HL-60 (cell line): ENCODE data around the gene CCNY.

Experiments used
- DNase-seq, 2 experiments: peaks; one replicate each; pipeline ENCODE4 v3.0.0-alpha.2; 2010 to 2020; ENCODE audit warnings: low read depth in 1 of 2, low spot score in 1 of 2
- H3K27ac ChIP-seq: fragments of 250-450 bp; sonication (Bioruptor Pico); replicated peaks from 2 replicates; pipeline ENCODE4 v1.5.1; 2020; ENCODE audit warnings: mild to moderate bottlenecking, moderate library complexity
- H3K27me3 ChIP-seq: fragments of 250-450 bp; sonication (Bioruptor Pico); 2 replicates; pipeline ENCODE4 v1.5.1; 2021; ENCODE audit warnings: mild to moderate bottlenecking, moderate library complexity; ENCODE audit not compliant: insufficient read depth, poor library complexity, severe bottlenecking
- H3K4me3 ChIP-seq: replicated peaks from 2 replicates; pipeline ENCODE4 v1.5.1; 2011; ENCODE audit warnings: mild to moderate bottlenecking, control low read depth, low read length; ENCODE audit not compliant: insufficient read depth
- CTCF ChIP-seq: IDR thresholded peaks from one replicate; pipeline ENCODE4 v1.5.1; 2011; ENCODE audit warnings: low read length, control low read depth, inconsistent platforms; ENCODE audit not compliant: insufficient read depth
- GABPA ChIP-seq: IDR thresholded peaks from 2 replicates; pipeline ENCODE4 v1.6.1; 2012; ENCODE audit warnings: low read depth
- POLR2AphosphoS5 ChIP-seq: IDR thresholded peaks from 2 replicates; pipeline ENCODE4 v1.6.1; 2012; ENCODE audit warnings: low read depth
- REST ChIP-seq: IDR thresholded peaks from 2 replicates; pipeline ENCODE4 v1.6.1; 2012; ENCODE audit warnings: low read depth; ENCODE audit not compliant: insufficient replicate concordance
- SPI1 ChIP-seq: IDR thresholded peaks from 2 replicates; pipeline ENCODE4 v1.6.1; 2012; ENCODE audit warnings: low read depth, mild to moderate bottlenecking, borderline replicate concordance

The CCNY gene

GRCh38 chr10:35463105-35463867 lies 127.0 kb downstream of the CCNY start:
- TF ChIP-seq REST (no peak), GABPA (no peak), POLR2AphosphoS5 (no peak)
- no peak overlapping the region for H3K4me3 ChIP-seq
- DNase-seq: no peak
- H3K27ac ChIP-seq: no peak overlapping the region
- H3K27me3 ChIP-seq: no peaks in the 10 kb centered on the region

- no peaks in the 10 kb centered on the region for H3K27me3 ChIP-seq
- H3K27ac ChIP-seq: no peak overlapping the region
- DNase-seq: no peak
- TF ChIP-seq CTCF (no peak), GABPA (no peak), REST (no peak), SPI1 (no peak), POLR2AphosphoS5 (no peak)
- no peak overlapping the region for H3K4me3 ChIP-seq
Observed at GRCh38 chr10:35463878-35464277, 127.6 kb downstream of the CCNY start.

GRCh38 chr10:35464825-35465456 lies 128.6 kb downstream of the CCNY start:
- Histone ChIP-seq H3K27me3 (no peaks in the 10 kb centered on the region), H3K27ac (no peak overlapping the region), H3K4me3 (no peak overlapping the region)
- TF ChIP-seq POLR2AphosphoS5 (no peak), SPI1 (no peak), CTCF (no peak), GABPA (no peak), REST (no peak)
- DNase-seq: no peak
